Mucosa of descending colon (tissue), 3 donors: ENCODE measurements around the gene OR8D2. TPM values are rescaled to one million over a fixed set of nuclear protein-coding genes. Genes with fewer than 3 reads are reported as not detected.

Source experiments
- ATAC-seq: fragments of 200-7000 bp; cut with Tn5 transposase; one replicate; pipeline ENCODE4 v1.9.1; 2020; ENCODE audit warnings: mild to moderate bottlenecking, moderate library complexity
- DNase-seq, 3 donors: peaks; one replicate each; pipeline ENCODE4 v3.0.0-alpha.2; 2020
- H3K36me3 ChIP-seq: fragments of 200-600 bp; one replicate; pipeline ENCODE4 v1.8.0; 2021; ENCODE audit warnings: low read depth, mild to moderate bottlenecking
- H3K4me1 ChIP-seq: fragments of 200-600 bp; one replicate; pipeline ENCODE4 v1.8.0; 2021; ENCODE audit warnings: low read depth, mild to moderate bottlenecking
- H3K4me3 ChIP-seq: fragments of 200-600 bp; one replicate; pipeline ENCODE4 v1.8.0; 2021; ENCODE audit warnings: mild to moderate bottlenecking
- H3K9me3 ChIP-seq: fragments of 200-600 bp; one replicate; pipeline ENCODE4 v1.8.0; 2021; ENCODE audit warnings: mild to moderate bottlenecking
- intact Hi-C, 2 donors: fragments of 100-400 bp; cut with DNase I in 1 of 2; cut with micrococcal nuclease in 1 of 2; formaldehyde crosslinking; loops; one replicate each; pipeline versions ENCODE4 v1.11.0 to v1.11.1; 2022; cut with DNase I, micrococcal nuclease
- total RNA-seq, 3 donors: library from RNA; stranded (reverse); fragmentation: NEBNext Ultra II Directional in 2 of 3; extraction: Animal tissue kit (Norgen Biotek cat#: 25700) in 2 of 3; gene quantifications; one replicate each; pipeline versions ENCODE4 v1.2.1 to v1.2.4, GENCODE V29; 2021 to 2023
- TF ChIP-seq, protein P1 (sequence below): fragments of 200-600 bp; IDR thresholded peaks from one replicate; pipeline ENCODE4 v1.8.0; 2022; ENCODE audit warnings: antibody characterized with exemption, mild to moderate bottlenecking
- donor health status: DM: no; HTN: no; CAD: no; lungs with moderate emphysema.
- donor health status: DM: no; HTN: no; CAD: no.
- donor health status: DM: no; HTN: yes; CAD: no.

Gene OR8D2
- total RNA-seq, 3 donors from 2014 or later: not detected

DNA sequence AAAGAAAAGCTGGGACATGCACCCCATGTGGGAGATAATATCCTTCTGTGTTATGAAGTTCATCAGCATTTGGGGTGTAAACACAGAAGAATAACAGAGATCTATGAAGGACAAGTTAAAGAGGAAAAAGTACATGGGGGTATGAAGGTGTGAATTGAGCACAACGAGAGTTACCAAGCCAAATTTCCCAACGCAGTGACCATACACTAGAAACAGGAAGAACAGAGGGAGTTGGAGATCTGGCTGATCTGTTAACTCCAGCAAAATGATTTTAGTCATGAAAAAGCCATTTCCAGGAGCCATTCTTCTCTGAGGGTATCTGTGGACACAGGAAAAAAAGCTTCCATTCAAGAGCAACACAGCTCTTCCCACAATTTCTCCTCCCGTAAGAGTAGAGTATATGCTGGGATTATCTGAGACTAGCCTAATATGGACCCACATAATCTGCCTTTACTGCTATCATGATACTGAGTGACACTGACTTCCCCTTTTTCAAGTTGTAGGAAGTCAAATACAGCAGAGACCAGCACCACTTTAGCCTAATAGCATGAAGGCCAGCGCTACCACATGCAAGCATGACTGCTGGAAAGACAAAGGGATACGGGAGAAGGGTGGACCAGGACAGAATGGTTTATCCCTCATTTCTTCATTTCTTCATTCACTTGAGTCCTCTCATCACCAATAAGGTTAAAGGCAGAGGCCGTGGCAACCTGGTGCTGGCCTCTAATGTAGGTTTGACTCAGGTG, 19.6 kb upstream of the OR8D2 start:
- H3K9me3 ChIP-seq: no peaks in the 10 kb centered on the region
- TF ChIP-seq, protein P1, sequence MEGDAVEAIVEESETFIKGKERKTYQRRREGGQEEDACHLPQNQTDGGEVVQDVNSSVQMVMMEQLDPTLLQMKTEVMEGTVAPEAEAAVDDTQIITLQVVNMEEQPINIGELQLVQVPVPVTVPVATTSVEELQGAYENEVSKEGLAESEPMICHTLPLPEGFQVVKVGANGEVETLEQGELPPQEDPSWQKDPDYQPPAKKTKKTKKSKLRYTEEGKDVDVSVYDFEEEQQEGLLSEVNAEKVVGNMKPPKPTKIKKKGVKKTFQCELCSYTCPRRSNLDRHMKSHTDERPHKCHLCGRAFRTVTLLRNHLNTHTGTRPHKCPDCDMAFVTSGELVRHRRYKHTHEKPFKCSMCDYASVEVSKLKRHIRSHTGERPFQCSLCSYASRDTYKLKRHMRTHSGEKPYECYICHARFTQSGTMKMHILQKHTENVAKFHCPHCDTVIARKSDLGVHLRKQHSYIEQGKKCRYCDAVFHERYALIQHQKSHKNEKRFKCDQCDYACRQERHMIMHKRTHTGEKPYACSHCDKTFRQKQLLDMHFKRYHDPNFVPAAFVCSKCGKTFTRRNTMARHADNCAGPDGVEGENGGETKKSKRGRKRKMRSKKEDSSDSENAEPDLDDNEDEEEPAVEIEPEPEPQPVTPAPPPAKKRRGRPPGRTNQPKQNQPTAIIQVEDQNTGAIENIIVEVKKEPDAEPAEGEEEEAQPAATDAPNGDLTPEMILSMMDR: no peak
- intact Hi-C loops: no loop called here

GRCh38 chr11:124331873-124332272, 11.9 kb upstream of the OR8D2 start:
- H3K36me3 ChIP-seq: no peaks in the 10 kb centered on the region
- intact Hi-C loops: no loop called here
- no peak overlapping the region for H3K4me3 ChIP-seq
- no peaks in the 10 kb centered on the region for H3K9me3 ChIP-seq
- DNase-seq: no peak
- no peaks in the 10 kb centered on the region for H3K4me1 ChIP-seq
- no peak for ATAC-seq
- TF ChIP-seq, protein P1: no peak

More for the DNA sequence above, 19.6 kb upstream of the OR8D2 start:
- DNase-seq (no peak), ATAC-seq (no peak)
- Histone ChIP-seq H3K36me3 (no peaks in the 10 kb centered on the region), H3K4me1 (no peaks in the 10 kb centered on the region), H3K4me3 (no peak overlapping the region)

GRCh38 chr11:124329787-124330478, 9.9 kb upstream of the OR8D2 start:
- H3K36me3 ChIP-seq: no peaks in the 10 kb centered on the region
- ATAC-seq: peak; percentile 58
- TF ChIP-seq, protein P1: no peak
- intact Hi-C loops: no loop called here
- H3K9me3 ChIP-seq: no peaks in the 10 kb centered on the region
- DNase-seq: no peak
- H3K4me1 ChIP-seq: no peaks in the 10 kb centered on the region
- H3K4me3 ChIP-seq: no peak overlapping the region

DNA sequence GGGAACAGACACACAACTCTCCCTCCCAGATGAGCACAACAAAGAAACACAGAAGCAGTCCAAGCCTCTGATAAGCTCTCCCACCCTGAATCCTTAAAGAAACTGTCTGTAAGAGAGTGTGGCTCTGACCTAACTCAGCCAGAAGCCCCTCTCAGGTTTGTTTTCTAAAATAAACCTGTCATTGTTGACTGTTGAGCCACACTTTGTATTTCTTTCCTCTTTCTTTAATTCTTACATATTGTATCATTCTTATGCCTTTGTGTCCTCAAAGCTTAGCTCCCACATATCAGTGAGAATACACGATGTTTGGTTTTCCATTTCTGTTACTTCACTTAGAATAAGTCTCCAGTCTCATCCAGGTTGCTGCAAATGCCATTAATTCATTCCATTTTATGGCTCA, 7.8 kb upstream of the OR8D2 start:
- TF ChIP-seq, protein P1: no peak
- Histone ChIP-seq H3K4me3 (no peak overlapping the region), H3K9me3 (peaks cover 3% of the 10 kb centered on the region), H3K36me3 (no peaks in the 10 kb centered on the region), H3K4me1 (peaks cover under 1% of the 10 kb centered on the region)
- DNase-seq (no peak), ATAC-seq (no peak)
- intact Hi-C loops: no loop called here

- ATAC-seq: peak; percentile 51
- peaks cover 6% of the 10 kb centered on the region for H3K4me1 ChIP-seq
- DNase-seq: no peak
- TF ChIP-seq, protein P1: no peak
- peaks cover 4% of the 10 kb centered on the region for H3K9me3 ChIP-seq
- intact Hi-C loops: no loop called here
- H3K36me3 ChIP-seq: no peaks in the 10 kb centered on the region
- no peak overlapping the region for H3K4me3 ChIP-seq
Measured at GRCh38 chr11:124322356-124322755, 2.4 kb upstream of the OR8D2 start.
